ENCODE results near the gene AKAP1. TPM values are rescaled to one million over a fixed set of nuclear protein-coding genes. Genes with fewer than 3 reads are reported as not detected.

The AKAP1 gene
- total RNA-seq, 1 experiment from 2014 or later, result 56.1 TPM

GRCh38 chr17:57045868-57046704 is 39.0 kb upstream of the AKAP1 start:
- H3K4me2 ChIP-seq (ENCODE audit: low read depth, low read length, poor library complexity, severe bottlenecking), result no peak overlapping the region
- H3K9me3 ChIP-seq (ENCODE audit: low read length), result no peaks in the 10 kb centered on the region
- H3K27ac ChIP-seq (ENCODE audit: low read length), result no peak overlapping the region
- no peaks in the 10 kb centered on the region for H3K27me3 ChIP-seq (ENCODE audit: low read length)
- H3K4me3 ChIP-seq (ENCODE audit: low read length), result no peak overlapping the region
- H3K79me2 ChIP-seq (ENCODE audit: low read length), result no peaks in the 10 kb centered on the region
- DNase-seq, result no peak
- H4K20me1 ChIP-seq (ENCODE audit: insufficient read depth, low read depth, low read length), result no peaks in the 10 kb centered on the region
- no peaks in the 10 kb centered on the region for H3K36me3 ChIP-seq (ENCODE audit: insufficient read depth, low read length)
- H3K4me1 ChIP-seq (ENCODE audit: low read length), result no peaks in the 10 kb centered on the region
- H3K9ac ChIP-seq (ENCODE audit: low read length), result no peak overlapping the region
- no peaks in the 10 kb centered on the region for H3K9me2 ChIP-seq (replicated peaks; ENCODE audit: insufficient read depth, low read length)
- H2AFZ ChIP-seq (ENCODE audit: low read length), result no peak overlapping the region

- H4K20me1 ChIP-seq (ENCODE audit: insufficient read depth, low read depth, low read length), result no peaks in the 10 kb centered on the region
- no peak overlapping the region for H2AFZ ChIP-seq (ENCODE audit: low read length)
- H3K9me3 ChIP-seq (ENCODE audit: low read length), result no peaks in the 10 kb centered on the region
- H3K9ac ChIP-seq (ENCODE audit: low read length), result no peak overlapping the region
- no peaks in the 10 kb centered on the region for H3K79me2 ChIP-seq (ENCODE audit: low read length)
- H3K27ac ChIP-seq (ENCODE audit: low read length), result no peak overlapping the region
- H3K9me2 ChIP-seq (replicated peaks; ENCODE audit: insufficient read depth, low read length), result no peaks in the 10 kb centered on the region
- no peak overlapping the region for H3K4me3 ChIP-seq (ENCODE audit: low read length)
- H3K4me1 ChIP-seq (ENCODE audit: low read length), result no peaks in the 10 kb centered on the region
- DNase-seq, result no peak
- no peak overlapping the region for H3K4me2 ChIP-seq (ENCODE audit: low read depth, low read length, poor library complexity, severe bottlenecking)
- H3K36me3 ChIP-seq (ENCODE audit: insufficient read depth, low read length), result no peaks in the 10 kb centered on the region
- no peaks in the 10 kb centered on the region for H3K27me3 ChIP-seq (ENCODE audit: low read length)
Observed at GRCh38 chr17:57046749-57047148, 38.3 kb upstream of the AKAP1 start.

- Histone ChIP-seq H3K4me1 (ENCODE audit: low read length) (no peaks in the 10 kb centered on the region), H3K4me3 (ENCODE audit: low read length) (no peak overlapping the region), H3K27ac (ENCODE audit: low read length) (no peak overlapping the region), H3K4me2 (ENCODE audit: low read depth, low read length, poor library complexity, severe bottlenecking) (no peak overlapping the region), H3K9me3 (ENCODE audit: low read length) (no peaks in the 10 kb centered on the region), H3K27me3 (ENCODE audit: low read length) (no peaks in the 10 kb centered on the region), H3K9ac (ENCODE audit: low read length) (no peak overlapping the region), H3K9me2 (replicated peaks; ENCODE audit: insufficient read depth, low read length) (no peaks in the 10 kb centered on the region), H2AFZ (ENCODE audit: low read length) (no peak overlapping the region), H3K36me3 (ENCODE audit: insufficient read depth, low read length) (no peaks in the 10 kb centered on the region), H3K79me2 (ENCODE audit: low read length) (no peaks in the 10 kb centered on the region), H4K20me1 (ENCODE audit: insufficient read depth, low read depth, low read length) (no peaks in the 10 kb centered on the region)
- DNase-seq, result no peak
Observed at GRCh38 chr17:57048096-57048495, 37.0 kb upstream of the AKAP1 start.

GRCh38 chr17:57050306-57050705 is 34.7 kb upstream of the AKAP1 start:
- Histone ChIP-seq H3K4me3 (ENCODE audit: low read length) (no peak overlapping the region), H3K36me3 (ENCODE audit: insufficient read depth, low read length) (no peaks in the 10 kb centered on the region), H3K4me2 (ENCODE audit: low read depth, low read length, poor library complexity, severe bottlenecking) (no peak overlapping the region), H4K20me1 (ENCODE audit: insufficient read depth, low read depth, low read length) (no peaks in the 10 kb centered on the region), H3K9me2 (replicated peaks; ENCODE audit: insufficient read depth, low read length) (no peaks in the 10 kb centered on the region), H3K9ac (ENCODE audit: low read length) (no peak overlapping the region), H3K27ac (ENCODE audit: low read length) (no peak overlapping the region), H3K9me3 (ENCODE audit: low read length) (no peaks in the 10 kb centered on the region), H3K27me3 (ENCODE audit: low read length) (no peaks in the 10 kb centered on the region), H3K79me2 (ENCODE audit: low read length) (no peaks in the 10 kb centered on the region), H2AFZ (ENCODE audit: low read length) (no peak overlapping the region), H3K4me1 (ENCODE audit: low read length) (peaks cover 2% of the 10 kb centered on the region)
- DNase-seq, result no peak

GRCh38 chr17:57051886-57052361 is 33.1 kb upstream of the AKAP1 start:
- H3K9me3 ChIP-seq (ENCODE audit: low read length), result no peaks in the 10 kb centered on the region
- H3K9ac ChIP-seq (ENCODE audit: low read length), result no peak overlapping the region
- no peak overlapping the region for H3K27ac ChIP-seq (ENCODE audit: low read length)
- no peaks in the 10 kb centered on the region for H3K36me3 ChIP-seq (ENCODE audit: insufficient read depth, low read length)
- H4K20me1 ChIP-seq (ENCODE audit: insufficient read depth, low read depth, low read length), result no peaks in the 10 kb centered on the region
- no peaks in the 10 kb centered on the region for H3K79me2 ChIP-seq (ENCODE audit: low read length)
- H3K4me3 ChIP-seq (ENCODE audit: low read length), result no peak overlapping the region
- no peak overlapping the region for H3K4me2 ChIP-seq (ENCODE audit: low read depth, low read length, poor library complexity, severe bottlenecking)
- H3K9me2 ChIP-seq (replicated peaks; ENCODE audit: insufficient read depth, low read length), result no peaks in the 10 kb centered on the region
- H2AFZ ChIP-seq (ENCODE audit: low read length), result no peak overlapping the region
- peaks cover 9% of the 10 kb centered on the region for H3K4me1 ChIP-seq (ENCODE audit: low read length)
- DNase-seq, result no peak
- H3K27me3 ChIP-seq (ENCODE audit: low read length), result no peaks in the 10 kb centered on the region

GRCh38 chr17:57062865-57063264 is 22.2 kb upstream of the AKAP1 start:
- Histone ChIP-seq H3K4me2 (ENCODE audit: low read depth, low read length, poor library complexity, severe bottlenecking) (no peak overlapping the region), H4K20me1 (ENCODE audit: insufficient read depth, low read depth, low read length) (no peaks in the 10 kb centered on the region), H3K79me2 (ENCODE audit: low read length) (no peaks in the 10 kb centered on the region), H3K9me2 (replicated peaks; ENCODE audit: insufficient read depth, low read length) (no peaks in the 10 kb centered on the region), H3K27me3 (ENCODE audit: low read length) (no peaks in the 10 kb centered on the region), H2AFZ (ENCODE audit: low read length) (no peak overlapping the region), H3K36me3 (ENCODE audit: insufficient read depth, low read length) (no peaks in the 10 kb centered on the region), H3K4me1 (ENCODE audit: low read length) (no peaks in the 10 kb centered on the region), H3K27ac (ENCODE audit: low read length) (no peak overlapping the region), H3K4me3 (ENCODE audit: low read length) (no peak overlapping the region), H3K9me3 (ENCODE audit: low read length) (no peaks in the 10 kb centered on the region), H3K9ac (ENCODE audit: low read length) (no peak overlapping the region)
- DNase-seq, result no peak

- H2AFZ ChIP-seq (ENCODE audit: low read length), result no peak overlapping the region
- peak; percentile 45 for DNase-seq
- H3K27me3 ChIP-seq (ENCODE audit: low read length), result no peaks in the 10 kb centered on the region
- H3K4me3 ChIP-seq (ENCODE audit: low read length), result no peak overlapping the region
- H3K36me3 ChIP-seq (ENCODE audit: insufficient read depth, low read length), result no peaks in the 10 kb centered on the region
- H3K9me3 ChIP-seq (ENCODE audit: low read length), result no peaks in the 10 kb centered on the region
- H3K9ac ChIP-seq (ENCODE audit: low read length), result no peak overlapping the region
- H3K4me1 ChIP-seq (ENCODE audit: low read length), result no peaks in the 10 kb centered on the region
- no peak overlapping the region for H3K27ac ChIP-seq (ENCODE audit: low read length)
- H3K9me2 ChIP-seq (replicated peaks; ENCODE audit: insufficient read depth, low read length), result no peaks in the 10 kb centered on the region
- no peaks in the 10 kb centered on the region for H3K79me2 ChIP-seq (ENCODE audit: low read length)
- H4K20me1 ChIP-seq (ENCODE audit: insufficient read depth, low read depth, low read length), result no peaks in the 10 kb centered on the region
- no peak overlapping the region for H3K4me2 ChIP-seq (ENCODE audit: low read depth, low read length, poor library complexity, severe bottlenecking)
Observed at GRCh38 chr17:57067162-57067561, 17.9 kb upstream of the AKAP1 start.

GRCh38 chr17:57067781-57068180 is 17.3 kb upstream of the AKAP1 start:
- Histone ChIP-seq H3K9me2 (replicated peaks; ENCODE audit: insufficient read depth, low read length) (no peaks in the 10 kb centered on the region), H3K9me3 (ENCODE audit: low read length) (no peaks in the 10 kb centered on the region), H3K4me2 (ENCODE audit: low read depth, low read length, poor library complexity, severe bottlenecking) (no peak overlapping the region), H3K27me3 (ENCODE audit: low read length) (no peaks in the 10 kb centered on the region), H3K9ac (ENCODE audit: low read length) (no peak overlapping the region), H2AFZ (ENCODE audit: low read length) (no peak overlapping the region), H3K27ac (ENCODE audit: low read length) (no peak overlapping the region), H3K4me3 (ENCODE audit: low read length) (no peak overlapping the region), H3K79me2 (ENCODE audit: low read length) (no peaks in the 10 kb centered on the region), H3K36me3 (ENCODE audit: insufficient read depth, low read length) (no peaks in the 10 kb centered on the region), H4K20me1 (ENCODE audit: insufficient read depth, low read depth, low read length) (no peaks in the 10 kb centered on the region), H3K4me1 (ENCODE audit: low read length) (no peaks in the 10 kb centered on the region)
- DNase-seq, result no peak
